ENCODE measurements around the gene ZNHIT1.

The ZNHIT1 gene

GRCh38 chr7:101233907-101234547 is 16.1 kb downstream of the ZNHIT1 start:
- Histone ChIP-seq H3K9me3 (ENCODE audit: control insufficient read depth in 1 of 2, low read length in 2 of 2) (no peaks in the 10 kb centered on the region), H3K4me1 (ENCODE audit: control insufficient read depth in 1 of 2, insufficient read depth in 2 of 2, low read length in 2 of 2) (peaks cover 22 to 26% of the 10 kb centered on the region in 2 donors), H3K27me3 (ENCODE audit: control insufficient read depth in 1 of 2, insufficient read depth in 2 of 2, low read length in 2 of 2) (no peaks in the 10 kb centered on the region), H3K9ac (ENCODE audit: low read depth in 1 of 2, low read length in 2 of 2) (peak overlapping the region; percentile 97 to 99), H3K27ac (ENCODE audit: low read depth, low read length) (peak overlapping the region; percentile 59), H3K36me3 (ENCODE audit: control insufficient read depth in 1 of 2, insufficient read depth in 2 of 2, low read length in 2 of 2) (peaks cover 10 to 12% of the 10 kb centered on the region in 2 donors), H3K4me3 (ENCODE audit: low read depth in 1 of 2, low read length in 2 of 2) (peak overlapping the region; percentile 79 to 90)

- Histone ChIP-seq H3K36me3 (ENCODE audit: control insufficient read depth in 1 of 2, insufficient read depth in 2 of 2, low read length in 2 of 2) (peaks cover 10 to 15% of the 10 kb centered on the region in 2 donors), H3K27me3 (ENCODE audit: control insufficient read depth in 1 of 2, insufficient read depth in 2 of 2, low read length in 2 of 2) (no peaks in the 10 kb centered on the region), H3K9ac (ENCODE audit: low read depth in 1 of 2, low read length in 2 of 2) (peak overlapping the region; percentile 97 to 99), H3K4me1 (ENCODE audit: control insufficient read depth in 1 of 2, insufficient read depth in 2 of 2, low read length in 2 of 2) (peaks cover 22 to 26% of the 10 kb centered on the region in 2 donors), H3K9me3 (ENCODE audit: control insufficient read depth in 1 of 2, low read length in 2 of 2) (no peaks in the 10 kb centered on the region), H3K27ac (ENCODE audit: low read depth, low read length) (peak overlapping the region; percentile 88), H3K4me3 (ENCODE audit: low read depth in 1 of 2, low read length in 2 of 2) (peak overlapping the region; percentile 79 to 90)
Measured at GRCh38 chr7:101234636-101235035, 16.7 kb downstream of the ZNHIT1 start.

- H3K4me3 ChIP-seq (ENCODE audit: low read depth in 1 of 2, low read length in 2 of 2): peak overlapping the region; percentile 79 to 90
- H3K4me1 ChIP-seq (ENCODE audit: control insufficient read depth in 1 of 2, insufficient read depth in 2 of 2, low read length in 2 of 2): peaks cover 22 to 26% of the 10 kb centered on the region in 2 donors
- no peaks in the 10 kb centered on the region for H3K27me3 ChIP-seq (ENCODE audit: control insufficient read depth in 1 of 2, insufficient read depth in 2 of 2, low read length in 2 of 2)
- peak overlapping the region; percentile 97 to 99 for H3K9ac ChIP-seq (ENCODE audit: low read depth in 1 of 2, low read length in 2 of 2)
- H3K36me3 ChIP-seq (ENCODE audit: control insufficient read depth in 1 of 2, insufficient read depth in 2 of 2, low read length in 2 of 2): peaks cover 10 to 19% of the 10 kb centered on the region in 2 donors
- no peaks in the 10 kb centered on the region for H3K9me3 ChIP-seq (ENCODE audit: control insufficient read depth in 1 of 2, low read length in 2 of 2)
- H3K27ac ChIP-seq (ENCODE audit: low read depth, low read length): peak overlapping the region; percentile 88
Measured at GRCh38 chr7:101235050-101235449, 17.1 kb downstream of the ZNHIT1 start.

GRCh38 chr7:101235522-101235921 is 17.6 kb downstream of the ZNHIT1 start:
- no peaks in the 10 kb centered on the region for H3K9me3 ChIP-seq (ENCODE audit: control insufficient read depth in 1 of 2, low read length in 2 of 2)
- peaks cover 23% of the 10 kb centered on the region in 2 donors for H3K4me1 ChIP-seq (ENCODE audit: control insufficient read depth in 1 of 2, insufficient read depth in 2 of 2, low read length in 2 of 2)
- peaks cover 10 to 19% of the 10 kb centered on the region in 2 donors for H3K36me3 ChIP-seq (ENCODE audit: control insufficient read depth in 1 of 2, insufficient read depth in 2 of 2, low read length in 2 of 2)
- peak overlapping the region; percentile 96 for H3K27ac ChIP-seq (ENCODE audit: low read depth, low read length)
- H3K9ac ChIP-seq (ENCODE audit: low read depth in 1 of 2, low read length in 2 of 2): peak overlapping the region; percentile 97 to 99
- no peaks in the 10 kb centered on the region for H3K27me3 ChIP-seq (ENCODE audit: control insufficient read depth in 1 of 2, insufficient read depth in 2 of 2, low read length in 2 of 2)
- peak overlapping the region; percentile 79 to 90 for H3K4me3 ChIP-seq (ENCODE audit: low read depth in 1 of 2, low read length in 2 of 2)

GRCh38 chr7:101236292-101236835 is 18.4 kb downstream of the ZNHIT1 start:
- peak overlapping the region; percentile 96 for H3K27ac ChIP-seq (ENCODE audit: low read depth, low read length)

GRCh38 chr7:101237206-101238067 is 19.5 kb downstream of the ZNHIT1 start, which contains the start of gene CLDN15:
Gene CLDN15, minus strand, starts transcription at chr7:101237802. Its CDS starts 221 bp downstream, at chr7:101237581.
- peak within 1 kb of the TSS; percentile 79 to 90 for H3K4me3 ChIP-seq (ENCODE audit: low read depth in 1 of 2, low read length in 2 of 2)
- peak within 1 kb of the TSS; percentile 97 to 99 for H3K9ac ChIP-seq (ENCODE audit: low read depth in 1 of 2, low read length in 2 of 2)
- no peaks in the 10 kb centered on the region for H3K27me3 ChIP-seq (ENCODE audit: control insufficient read depth in 1 of 2, insufficient read depth in 2 of 2, low read length in 2 of 2)
- H3K36me3 ChIP-seq (ENCODE audit: control insufficient read depth in 1 of 2, insufficient read depth in 2 of 2, low read length in 2 of 2): peaks cover 10 to 19% of the 10 kb centered on the region in 2 donors
- peaks cover 17 to 24% of the 10 kb centered on the region in 2 donors for H3K4me1 ChIP-seq (ENCODE audit: control insufficient read depth in 1 of 2, insufficient read depth in 2 of 2, low read length in 2 of 2)
- peak within 1 kb of the TSS; percentile 96 for H3K27ac ChIP-seq (ENCODE audit: low read depth, low read length)
- H3K9me3 ChIP-seq (ENCODE audit: control insufficient read depth in 1 of 2, low read length in 2 of 2): no peaks in the 10 kb centered on the region

More at GRCh38 chr7:101236292-101236835, 18.4 kb downstream of the ZNHIT1 start:
- no peaks in the 10 kb centered on the region for H3K27me3 ChIP-seq (ENCODE audit: control insufficient read depth in 1 of 2, insufficient read depth in 2 of 2, low read length in 2 of 2)
- H3K9ac ChIP-seq (ENCODE audit: low read depth in 1 of 2, low read length in 2 of 2): peak overlapping the region; percentile 97 to 99
- no peaks in the 10 kb centered on the region for H3K9me3 ChIP-seq (ENCODE audit: control insufficient read depth in 1 of 2, low read length in 2 of 2)
- H3K4me3 ChIP-seq (ENCODE audit: low read depth in 1 of 2, low read length in 2 of 2): peak overlapping the region; percentile 79 to 90
- peaks cover 19 to 28% of the 10 kb centered on the region in 2 donors for H3K4me1 ChIP-seq (ENCODE audit: control insufficient read depth in 1 of 2, insufficient read depth in 2 of 2, low read length in 2 of 2)
- peaks cover 10 to 19% of the 10 kb centered on the region in 2 donors for H3K36me3 ChIP-seq (ENCODE audit: control insufficient read depth in 1 of 2, insufficient read depth in 2 of 2, low read length in 2 of 2)

GRCh38 chr7:101238226-101239182 is 20.5 kb downstream of the ZNHIT1 start:
- no peaks in the 10 kb centered on the region for H3K27me3 ChIP-seq (ENCODE audit: control insufficient read depth in 1 of 2, insufficient read depth in 2 of 2, low read length in 2 of 2)
- H3K27ac ChIP-seq (ENCODE audit: low read depth, low read length): peak overlapping the region; percentile 92
- H3K9me3 ChIP-seq (ENCODE audit: control insufficient read depth in 1 of 2, low read length in 2 of 2): no peaks in the 10 kb centered on the region
- peaks cover 16 to 22% of the 10 kb centered on the region in 2 donors for H3K4me1 ChIP-seq (ENCODE audit: control insufficient read depth in 1 of 2, insufficient read depth in 2 of 2, low read length in 2 of 2)
- peak overlapping the region; percentile 72 to 79 for H3K4me3 ChIP-seq (ENCODE audit: low read depth in 1 of 2, low read length in 2 of 2)
- peaks cover 10 to 19% of the 10 kb centered on the region in 2 donors for H3K36me3 ChIP-seq (ENCODE audit: control insufficient read depth in 1 of 2, insufficient read depth in 2 of 2, low read length in 2 of 2)
- H3K9ac ChIP-seq (ENCODE audit: low read depth in 1 of 2, low read length in 2 of 2): peak overlapping the region; percentile 94 to 99

GRCh38 chr7:101239191-101239950 is 21.4 kb downstream of the ZNHIT1 start:
- H3K4me3 ChIP-seq (ENCODE audit: low read depth in 1 of 2, low read length in 2 of 2): peak overlapping the region; percentile 72 to 79

GRCh38 chr7:101239951-101240220 is 21.9 kb downstream of the ZNHIT1 start:
- H3K27me3 ChIP-seq (ENCODE audit: control insufficient read depth in 1 of 2, insufficient read depth in 2 of 2, low read length in 2 of 2): no peaks in the 10 kb centered on the region
- peaks cover 10 to 19% of the 10 kb centered on the region in 2 donors for H3K36me3 ChIP-seq (ENCODE audit: control insufficient read depth in 1 of 2, insufficient read depth in 2 of 2, low read length in 2 of 2)
- peaks cover 22 to 27% of the 10 kb centered on the region in 2 donors for H3K4me1 ChIP-seq (ENCODE audit: control insufficient read depth in 1 of 2, insufficient read depth in 2 of 2, low read length in 2 of 2)
- peak overlapping the region; percentile 72 to 79 for H3K4me3 ChIP-seq (ENCODE audit: low read depth in 1 of 2, low read length in 2 of 2)
- peak overlapping the region; percentile 92 for H3K27ac ChIP-seq (ENCODE audit: low read depth, low read length)
- H3K9me3 ChIP-seq (ENCODE audit: control insufficient read depth in 1 of 2, low read length in 2 of 2): no peaks in the 10 kb centered on the region
- peak overlapping the region; percentile 94 to 99 for H3K9ac ChIP-seq (ENCODE audit: low read depth in 1 of 2, low read length in 2 of 2)

More at GRCh38 chr7:101239191-101239950, 21.4 kb downstream of the ZNHIT1 start:
- Histone ChIP-seq H3K27ac (ENCODE audit: low read depth, low read length) (peak overlapping the region; percentile 92), H3K4me1 (ENCODE audit: control insufficient read depth in 1 of 2, insufficient read depth in 2 of 2, low read length in 2 of 2) (peaks cover 22 to 27% of the 10 kb centered on the region in 2 donors), H3K27me3 (ENCODE audit: control insufficient read depth in 1 of 2, insufficient read depth in 2 of 2, low read length in 2 of 2) (no peaks in the 10 kb centered on the region), H3K9me3 (ENCODE audit: control insufficient read depth in 1 of 2, low read length in 2 of 2) (no peaks in the 10 kb centered on the region), H3K36me3 (ENCODE audit: control insufficient read depth in 1 of 2, insufficient read depth in 2 of 2, low read length in 2 of 2) (peaks cover 10 to 19% of the 10 kb centered on the region in 2 donors), H3K9ac (ENCODE audit: low read depth in 1 of 2, low read length in 2 of 2) (peak overlapping the region; percentile 94 to 99)
